ENCODE data around the gene STRA6. TPM values are rescaled to one million over a fixed set of nuclear protein-coding genes. Genes with fewer than 3 reads are reported as not detected.

Gene STRA6
- polyA plus RNA-seq, 2 of the 4 experiments (the other 2 are of a cell fraction): 35.0 to 70.2 TPM

DNA sequence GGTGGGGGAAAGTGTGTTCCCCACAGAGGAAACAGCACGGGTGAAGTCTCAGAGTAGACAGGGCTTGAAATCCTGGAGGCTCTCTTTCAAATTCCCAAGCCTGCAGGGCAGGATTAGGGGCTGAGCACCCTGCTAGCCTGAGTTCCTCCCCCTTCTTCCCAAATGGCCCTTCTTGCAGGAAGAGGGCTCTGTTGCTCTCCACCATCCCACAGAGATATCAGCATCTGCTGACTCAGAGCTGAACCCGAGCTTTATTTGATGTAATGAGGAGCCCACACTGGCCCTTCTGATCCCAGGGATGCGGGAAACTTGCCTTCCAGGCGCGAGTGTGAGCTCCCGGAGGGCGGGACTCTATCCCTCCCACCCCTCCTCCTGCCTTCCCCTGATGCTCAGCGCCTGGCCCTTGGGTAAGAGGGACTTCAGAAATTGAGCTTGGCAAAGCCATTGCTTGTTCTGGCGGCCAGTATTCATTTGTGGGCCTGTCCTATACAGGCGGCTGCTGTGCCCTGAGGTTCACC lies 1.4 kb upstream of the STRA6 start:
- no peak for FAIRE-seq
- Histone ChIP-seq H3K4me1 (peaks cover 57% of the 10 kb centered on the region), H3K27ac (peak overlapping the region; percentile 90 to 97), H3K4me3 (peak overlapping the region; percentile 51), H3K9me3 (no peaks in the 10 kb centered on the region), H3K4me2 (peak overlapping the region; percentile 95)
- WGBS (ENCODE audit: missing lambda C conversion rate): 55% methylated on average over 5 of the region's 10 CpGs
- CTCF ChIA-PET: interaction anchor here (0.9 to 6.4 kb wide), 4 partner anchors 18 to 104 kb away, joined by 3 to 33 read pairs (median 4); no protein-coding TSS in a partner anchor
- TF ChIP-seq CBX2 (IDR thresholded peaks at IDR 0.05; ENCODE audit: borderline replicate concordance, low read depth): no peak
- TF ChIP-seq, protein P1, sequence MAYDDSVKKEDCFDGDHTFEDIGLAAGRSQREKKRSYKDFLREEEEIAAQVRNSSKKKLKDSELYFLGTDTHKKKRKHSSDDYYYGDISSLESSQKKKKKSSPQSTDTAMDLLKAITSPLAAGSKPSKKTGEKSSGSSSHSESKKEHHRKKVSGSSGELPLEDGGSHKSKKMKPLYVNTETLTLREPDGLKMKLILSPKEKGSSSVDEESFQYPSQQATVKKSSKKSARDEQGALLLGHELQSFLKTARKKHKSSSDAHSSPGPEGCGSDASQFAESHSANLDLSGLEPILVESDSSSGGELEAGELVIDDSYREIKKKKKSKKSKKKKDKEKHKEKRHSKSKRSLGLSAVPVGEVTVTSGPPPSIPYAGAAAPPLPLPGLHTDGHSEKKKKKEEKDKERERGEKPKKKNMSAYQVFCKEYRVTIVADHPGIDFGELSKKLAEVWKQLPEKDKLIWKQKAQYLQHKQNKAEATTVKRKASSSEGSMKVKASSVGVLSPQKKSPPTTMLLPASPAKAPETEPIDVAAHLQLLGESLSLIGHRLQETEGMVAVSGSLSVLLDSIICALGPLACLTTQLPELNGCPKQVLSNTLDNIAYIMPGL (CRISPR knock-in tag; IDR thresholded peaks at IDR 0.05; ENCODE audit: borderline replicate concordance): no peak
- TF ChIP-seq ZFP36 (IDR thresholded peaks at IDR 0.05; ENCODE audit: borderline replicate concordance, partially characterized antibody): no peak
- TF ChIP-seq, protein P2, sequence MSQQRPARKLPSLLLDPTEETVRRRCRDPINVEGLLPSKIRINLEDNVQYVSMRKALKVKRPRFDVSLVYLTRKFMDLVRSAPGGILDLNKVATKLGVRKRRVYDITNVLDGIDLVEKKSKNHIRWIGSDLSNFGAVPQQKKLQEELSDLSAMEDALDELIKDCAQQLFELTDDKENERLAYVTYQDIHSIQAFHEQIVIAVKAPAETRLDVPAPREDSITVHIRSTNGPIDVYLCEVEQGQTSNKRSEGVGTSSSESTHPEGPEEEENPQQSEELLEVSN (IDR thresholded peaks at IDR 0.05; ENCODE audit: borderline replicate concordance, low read depth): no peak
- TF ChIP-seq, protein P3, sequence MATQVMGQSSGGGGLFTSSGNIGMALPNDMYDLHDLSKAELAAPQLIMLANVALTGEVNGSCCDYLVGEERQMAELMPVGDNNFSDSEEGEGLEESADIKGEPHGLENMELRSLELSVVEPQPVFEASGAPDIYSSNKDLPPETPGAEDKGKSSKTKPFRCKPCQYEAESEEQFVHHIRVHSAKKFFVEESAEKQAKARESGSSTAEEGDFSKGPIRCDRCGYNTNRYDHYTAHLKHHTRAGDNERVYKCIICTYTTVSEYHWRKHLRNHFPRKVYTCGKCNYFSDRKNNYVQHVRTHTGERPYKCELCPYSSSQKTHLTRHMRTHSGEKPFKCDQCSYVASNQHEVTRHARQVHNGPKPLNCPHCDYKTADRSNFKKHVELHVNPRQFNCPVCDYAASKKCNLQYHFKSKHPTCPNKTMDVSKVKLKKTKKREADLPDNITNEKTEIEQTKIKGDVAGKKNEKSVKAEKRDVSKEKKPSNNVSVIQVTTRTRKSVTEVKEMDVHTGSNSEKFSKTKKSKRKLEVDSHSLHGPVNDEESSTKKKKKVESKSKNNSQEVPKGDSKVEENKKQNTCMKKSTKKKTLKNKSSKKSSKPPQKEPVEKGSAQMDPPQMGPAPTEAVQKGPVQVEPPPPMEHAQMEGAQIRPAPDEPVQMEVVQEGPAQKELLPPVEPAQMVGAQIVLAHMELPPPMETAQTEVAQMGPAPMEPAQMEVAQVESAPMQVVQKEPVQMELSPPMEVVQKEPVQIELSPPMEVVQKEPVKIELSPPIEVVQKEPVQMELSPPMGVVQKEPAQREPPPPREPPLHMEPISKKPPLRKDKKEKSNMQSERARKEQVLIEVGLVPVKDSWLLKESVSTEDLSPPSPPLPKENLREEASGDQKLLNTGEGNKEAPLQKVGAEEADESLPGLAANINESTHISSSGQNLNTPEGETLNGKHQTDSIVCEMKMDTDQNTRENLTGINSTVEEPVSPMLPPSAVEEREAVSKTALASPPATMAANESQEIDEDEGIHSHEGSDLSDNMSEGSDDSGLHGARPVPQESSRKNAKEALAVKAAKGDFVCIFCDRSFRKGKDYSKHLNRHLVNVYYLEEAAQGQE (IDR thresholded peaks at IDR 0.05): no peak
- no peak for TF ChIP-seq EHMT2 (IDR thresholded peaks at IDR 0.05; ENCODE audit: low read depth)
- no peak for TF ChIP-seq TP53 (CRISPR knock-in tag; IDR thresholded peaks at IDR 0.05)
- TF ChIP-seq JUNB (IDR thresholded peaks at IDR 0.05): no peak
- no peak for ATAC-seq
- POLR2A ChIA-PET: no interaction called here
- no peak for DNase-seq (ENCODE audit: low read depth in 1 of 2, low spot score in 1 of 2)

- peaks cover 72% of the 10 kb centered on the region for H3K4me1 ChIP-seq
Measured at GRCh38 chr15:74201710-74202420, 722 bp downstream of the STRA6 start.

More at GRCh38 chr15:74201710-74202420, 722 bp downstream of the STRA6 start:
- Histone ChIP-seq H3K4me3 (peak overlapping the region; percentile 51), H3K4me2 (peak overlapping the region; percentile 95), H3K9me3 (no peaks in the 10 kb centered on the region), H3K27ac (peak overlapping the region; percentile 90 to 97)
- no peak for TF ChIP-seq PHF8 (IDR thresholded peaks at IDR 0.05; ENCODE audit: borderline replicate concordance, low read depth)
- TF ChIP-seq HDAC2 (IDR thresholded peaks at IDR 0.05): no peak
- TF ChIP-seq, protein P3 (IDR thresholded peaks at IDR 0.05): no peak
- no peak for TF ChIP-seq MAZ (IDR thresholded peaks at IDR 0.05; ENCODE audit: borderline replicate concordance, low read depth, low read length)
- TF ChIP-seq CBX8 (IDR thresholded peaks at IDR 0.05): no peak
- TF ChIP-seq NFE2L2 (conservative IDR thresholded peaks at IDR 0.05; ENCODE audit: low read length): no peak
- TF ChIP-seq KDM5A (IDR thresholded peaks at IDR 0.05): no peak
- DNase-seq (ENCODE audit: low read depth in 1 of 2, low spot score in 1 of 2): peak in 1 of 2 experiments; percentile 28
- WGBS (ENCODE audit: missing lambda C conversion rate): 3% methylated on average over 7 of the region's 7 CpGs
- no peak for FAIRE-seq
- ATAC-seq: 0 out of 6 replicates have a peak, but pooled peaks of 1 of the 2 experiments have one; percentile 3
- CTCF ChIA-PET: interaction anchor here (0.7 to 6.4 kb wide), 10 partner anchors 8 to 106 kb away, joined by 3 to 33 read pairs (median 4); no protein-coding TSS in a partner anchor
- POLR2A ChIA-PET: interaction anchor here (1.3 to 1.6 kb wide), 3 partner anchors 13 to 66 kb away, joined by 3 to 5 read pairs (median 4); no protein-coding TSS in a partner anchor
